A549 treated with GW870086 at 1 μM for 4 hours (cell line): Measurements from ENCODE around the gene TRAK1. TPM values are rescaled to one million over a fixed set of nuclear protein-coding genes. Genes with fewer than 3 reads are reported as not detected.

Experiments used
- total RNA-seq: library from RNA; stranded (reverse); fragments of 200-300 nt; extraction: Qiagen RNA extraction; gene quantifications from 5 replicates; pipeline ENCODE4 v1.2.3, GENCODE V29; 2022; ENCODE audit warnings: low read depth

TRAK1 gene
- 14.7 to 19.2 TPM (median 17.2 TPM) in 5 replicates for total RNA-seq

GRCh38 chr3:42090973-42091731 lies at the start of gene TRAK1:
TSS of gene TRAK1 (plus strand) at chr3:42091357. CDS start at chr3:42091470, 113 bp downstream.

GRCh38 chr3:42266085-42266484 lies 174.9 kb downstream of the TRAK1 start, which contains the start of gene CCK:
TSS of gene CCK (minus strand) at chr3:42266185. CDS start at chr3:42263630, 2,555 bp downstream.

Other genes starting within 250 kb of the TRAK1 start
- 4.9 to 11.3 TPM (median 5.7 TPM) in 5 replicates for gene ULK4, start 129.3 kb upstream of the TRAK1 start, total RNA-seq
- gene CCK, start 174.8 kb downstream of the TRAK1 start, total RNA-seq: 0.98 to 2.0 TPM (median 1.4 TPM) in 5 replicates